HG03442 (cell line): ENCODE measurements around the gene SHISA6.

ENCODE experiments used
- ATAC-seq: cut with Tn5 transposase; IDR thresholded peaks from one replicate; pipeline ENCODE4 v1.9.1; 2021; ENCODE audit warnings: mild to moderate bottlenecking, moderate library complexity; ENCODE audit not compliant: unreplicated experiment

Gene SHISA6

GRCh38 chr17:11511696-11512095, 270.7 kb downstream of the SHISA6 start:
- ATAC-seq, result no peak

- no peak for ATAC-seq
Observed at GRCh38 chr17:11514565-11514964, 273.6 kb downstream of the SHISA6 start.

GRCh38 chr17:11514981-11515680, 274.1 kb downstream of the SHISA6 start:
- ATAC-seq, result no peak

GRCh38 chr17:11515901-11516300, 274.9 kb downstream of the SHISA6 start:
- no peak for ATAC-seq

- ATAC-seq, result no peak
Observed at GRCh38 chr17:11535231-11535630, 294.2 kb downstream of the SHISA6 start.

- ATAC-seq, result no peak
Observed at GRCh38 chr17:11538366-11538765, 297.4 kb downstream of the SHISA6 start.

- no peak for ATAC-seq
Observed at GRCh38 chr17:11539637-11540036, 298.6 kb downstream of the SHISA6 start.

- ATAC-seq, result no peak
Observed at GRCh38 chr17:11545002-11545401, 304.0 kb downstream of the SHISA6 start.

GRCh38 chr17:11545696-11546095, 304.7 kb downstream of the SHISA6 start:
- ATAC-seq, result no peak

- no peak for ATAC-seq
Observed at GRCh38 chr17:11547853-11548252, 306.8 kb downstream of the SHISA6 start.

- no peak for ATAC-seq
Observed at GRCh38 chr17:11548398-11548797, 307.4 kb downstream of the SHISA6 start.

- ATAC-seq, result no peak
Observed at GRCh38 chr17:11550431-11550830, 309.4 kb downstream of the SHISA6 start.

GRCh38 chr17:11551442-11551841, 310.4 kb downstream of the SHISA6 start:
- ATAC-seq, result no peak

- no peak for ATAC-seq
Observed at GRCh38 chr17:11553135-11553534, 312.1 kb downstream of the SHISA6 start.

- ATAC-seq, result no peak
Observed at GRCh38 chr17:11554042-11554441, 313.0 kb downstream of the SHISA6 start.

GRCh38 chr17:11554542-11554941, 313.5 kb downstream of the SHISA6 start:
- ATAC-seq, result no peak

- ATAC-seq, result no peak
Observed at GRCh38 chr17:11555530-11555929, 314.5 kb downstream of the SHISA6 start.

GRCh38 chr17:11557727-11558452, 316.9 kb downstream of the SHISA6 start:
- ATAC-seq, result no peak

- no peak for ATAC-seq
Observed at GRCh38 chr17:11558681-11559234, 317.7 kb downstream of the SHISA6 start.

GRCh38 chr17:11559601-11560000, 318.6 kb downstream of the SHISA6 start:
- ATAC-seq, result no peak

- no peak for ATAC-seq
Observed at GRCh38 chr17:11561281-11561680, 320.3 kb downstream of the SHISA6 start.

GRCh38 chr17:11561702-11562101, 320.7 kb downstream of the SHISA6 start:
- ATAC-seq, result no peak
